ENCODE results near the gene ZBTB46. TPM values are rescaled to one million over a fixed set of nuclear protein-coding genes. Genes with fewer than 3 reads are reported as not detected.

ZBTB46 gene
- polyA plus RNA-seq, 3 donors, result 13.6 to 16.0 (median 14.5) TPM

DNA sequence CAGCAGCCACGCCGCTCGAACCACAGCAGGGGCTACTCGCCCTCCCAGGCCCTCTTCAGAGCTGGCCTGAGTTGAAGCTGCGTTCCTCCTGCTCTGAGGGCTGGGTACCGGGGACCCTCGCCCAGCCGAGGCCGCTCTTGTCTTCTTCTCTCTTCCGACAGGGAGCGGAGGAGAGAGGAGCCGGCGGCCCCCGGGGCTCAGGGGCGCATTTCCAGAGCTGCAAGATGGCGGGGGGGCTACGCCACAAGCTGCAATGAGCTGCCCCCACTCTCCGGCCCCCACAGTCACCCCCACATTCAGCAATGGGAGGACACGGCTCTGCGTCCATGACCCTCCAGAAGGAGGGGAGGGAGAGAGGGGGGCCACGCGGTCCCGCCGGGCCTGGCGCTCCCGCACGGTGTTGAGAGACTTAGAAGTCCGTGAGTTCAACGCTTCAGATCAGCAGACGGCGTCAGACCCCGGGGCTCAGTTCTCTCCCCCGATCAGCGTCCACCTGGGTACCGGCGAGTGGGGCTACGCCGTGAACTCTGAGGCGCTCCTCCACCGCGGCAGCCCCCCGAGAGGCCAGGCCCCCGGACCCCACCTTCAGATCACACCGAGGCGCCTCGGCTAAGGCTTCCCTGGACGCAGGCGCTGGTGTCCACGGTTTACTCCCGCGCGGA lies 59.9 kb downstream of the ZBTB46 start:
- DNase-seq (ENCODE audit: low read depth in 3 of 3, low spot score in 2 of 3), result no peak

DNA sequence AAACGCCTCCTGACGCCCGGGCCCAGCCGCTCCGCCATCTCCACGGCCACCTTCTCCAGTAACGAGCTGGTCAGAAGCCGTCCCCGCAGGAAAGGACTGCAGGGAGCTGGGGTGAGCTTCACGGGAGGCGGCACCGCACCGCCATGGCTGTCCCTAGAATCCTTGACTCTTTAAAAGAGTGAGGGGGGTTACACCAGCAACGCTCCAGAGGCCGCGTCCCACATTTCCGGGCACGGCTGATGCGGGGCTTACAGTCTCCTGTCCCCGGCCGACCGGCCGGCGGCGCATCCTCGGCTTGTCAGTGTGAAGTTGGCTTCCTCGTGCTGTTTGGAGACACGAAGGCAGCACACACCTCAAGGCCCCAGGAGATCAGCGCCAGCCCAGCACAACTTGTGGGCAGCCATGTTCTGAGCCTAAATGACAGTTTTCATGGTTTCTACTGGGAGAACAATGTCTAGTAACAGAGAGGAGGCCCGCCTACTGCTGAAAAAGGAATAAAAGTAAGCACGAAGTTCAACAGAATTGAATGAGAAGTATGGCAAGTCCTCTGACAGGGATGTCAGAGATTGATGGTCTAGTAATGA lies 61.1 kb downstream of the ZBTB46 start:
- no peak for DNase-seq (ENCODE audit: low read depth in 3 of 3, low spot score in 2 of 3)

DNA sequence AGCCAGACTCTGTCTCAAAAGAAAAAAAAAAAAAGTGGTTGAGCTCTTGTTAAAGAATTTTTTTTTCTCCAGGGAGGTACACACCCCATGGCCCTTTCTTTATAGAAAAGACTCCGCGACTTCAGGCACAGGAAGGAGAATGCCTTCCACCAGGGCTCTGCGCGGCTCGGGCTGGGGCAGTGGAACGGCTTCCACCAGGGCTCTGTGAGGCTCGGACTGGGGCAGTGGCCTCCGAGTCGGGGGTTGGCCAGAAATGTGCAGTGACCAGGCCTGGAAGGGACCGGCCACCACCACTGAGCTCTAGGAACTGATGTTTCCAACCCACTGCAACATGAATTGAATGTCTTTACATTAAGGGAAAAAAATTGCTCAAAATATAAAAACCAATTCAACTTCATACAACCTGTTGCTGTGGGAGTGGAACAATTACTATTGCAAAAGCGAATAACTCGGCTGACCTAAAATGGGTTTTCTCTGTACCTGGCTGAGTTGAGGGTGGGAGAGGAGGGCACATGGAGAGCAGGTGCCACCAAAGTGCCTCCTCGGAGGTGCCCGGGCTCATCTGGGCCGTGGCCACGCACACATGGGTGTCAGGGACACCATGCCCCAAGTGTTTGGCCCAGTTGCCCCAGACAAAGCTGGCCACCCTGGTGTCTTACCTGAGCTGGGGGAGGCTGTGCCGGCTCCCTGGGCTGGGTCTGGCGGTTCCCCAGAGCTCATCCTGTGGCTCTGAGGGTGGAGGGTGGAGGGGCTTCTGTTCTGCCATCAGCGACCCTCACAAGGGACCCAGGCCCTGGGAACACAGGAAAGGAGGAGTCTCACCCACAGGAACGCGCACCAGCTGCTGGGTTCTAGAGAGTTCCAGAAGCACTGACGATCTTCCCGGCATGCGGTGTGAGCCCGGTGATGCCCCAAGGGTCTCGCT lies 62.2 kb downstream of the ZBTB46 start:
- no peak for DNase-seq (ENCODE audit: low read depth in 3 of 3, low spot score in 2 of 3)

DNA sequence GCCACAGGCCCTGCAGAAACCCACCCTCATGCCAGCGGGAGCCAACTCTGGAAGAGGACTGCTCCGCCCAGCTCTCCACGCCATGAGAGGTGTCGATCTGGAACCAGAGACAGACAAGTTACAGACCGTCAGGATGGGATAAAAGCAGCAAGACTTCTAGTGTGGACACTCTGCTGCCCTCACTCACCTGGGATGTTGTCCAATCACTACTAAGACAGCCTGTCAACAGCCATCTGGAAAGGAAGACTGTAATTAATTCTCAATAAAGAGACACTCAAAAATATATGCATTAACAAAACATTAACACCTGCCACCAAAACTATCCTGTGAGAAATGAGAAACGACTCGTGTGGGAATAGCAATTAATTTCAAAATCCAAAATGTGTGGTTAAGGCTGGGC lies 63.2 kb downstream of the ZBTB46 start:
- no peak for DNase-seq (ENCODE audit: low read depth in 3 of 3, low spot score in 2 of 3)

DNA sequence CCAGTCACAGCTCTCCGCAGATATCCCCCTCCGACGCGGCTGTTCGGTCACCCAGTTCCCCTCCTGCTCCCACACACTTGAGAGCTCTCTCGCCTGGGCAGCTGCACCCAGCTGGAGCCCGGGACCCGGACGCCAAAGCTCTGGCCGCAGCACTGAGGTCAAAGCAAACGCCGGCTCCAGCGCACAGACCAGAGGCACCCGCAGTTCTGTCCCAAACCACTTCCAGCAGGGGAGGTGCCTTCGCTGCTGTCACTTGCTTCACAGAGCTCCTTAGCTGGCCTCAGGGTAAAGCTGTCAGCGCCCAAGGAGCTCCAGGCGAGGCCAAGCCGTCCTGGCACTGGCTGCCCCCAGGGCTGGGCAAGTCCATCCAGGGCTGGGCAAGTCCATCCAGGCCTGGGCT lies 63.6 kb downstream of the ZBTB46 start:
- no peak for DNase-seq (ENCODE audit: low read depth in 3 of 3, low spot score in 2 of 3)

DNA sequence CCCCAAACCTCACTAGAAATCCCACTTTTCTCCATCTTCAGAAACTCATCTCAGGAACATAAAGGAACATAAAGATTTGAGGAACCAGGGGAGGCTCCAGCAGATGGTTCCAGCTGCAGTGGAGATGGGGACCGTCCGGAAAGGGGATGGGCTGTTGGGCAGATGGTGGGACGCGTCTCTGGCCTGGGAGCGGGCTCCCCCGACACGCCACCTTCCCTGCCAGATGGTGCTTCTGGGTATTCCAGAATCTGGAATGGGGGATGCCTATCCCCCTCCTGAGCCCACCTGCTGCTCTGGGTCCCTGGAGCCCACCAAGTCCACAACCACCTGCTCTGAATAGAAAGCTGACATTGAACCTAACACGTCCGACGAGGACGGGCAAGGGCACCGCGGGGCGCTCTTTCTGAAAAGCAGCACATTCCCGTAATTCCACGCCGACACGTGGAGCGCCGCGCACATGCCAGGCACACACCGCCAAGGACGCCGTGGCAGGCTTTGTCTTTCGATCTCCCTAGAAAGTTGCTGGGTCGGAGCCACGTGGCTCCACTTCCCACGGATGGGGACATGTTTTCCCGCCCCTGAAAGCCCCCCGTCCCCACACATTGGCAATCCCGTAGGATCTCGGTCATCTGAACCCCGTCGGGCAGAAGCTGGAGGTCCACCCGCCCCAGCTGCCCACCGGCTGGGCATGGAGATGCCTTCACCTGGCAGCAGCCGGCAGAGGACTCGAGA lies 64.2 kb downstream of the ZBTB46 start:
- DNase-seq (ENCODE audit: low read depth in 3 of 3, low spot score in 2 of 3), result no peak

DNA sequence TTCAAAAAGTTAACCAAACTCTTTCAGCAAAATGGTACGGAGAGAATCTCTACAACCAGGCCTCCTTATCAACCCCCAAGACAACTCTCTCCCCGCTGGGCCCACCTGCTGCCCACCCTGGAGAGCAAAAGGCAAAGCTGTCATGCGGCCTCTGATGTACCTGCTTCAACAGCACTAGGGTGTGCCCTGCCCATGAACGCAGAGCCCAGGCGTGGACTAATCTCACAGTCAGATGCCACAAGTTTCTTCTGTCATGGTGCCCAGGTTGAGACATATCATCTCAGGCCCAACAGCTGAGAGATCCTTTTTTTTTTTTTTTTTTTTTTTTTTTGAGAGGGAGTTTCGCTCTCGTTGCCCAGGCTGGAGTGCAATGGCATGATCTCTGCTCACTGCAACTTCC lies 65.2 kb downstream of the ZBTB46 start:
- DNase-seq (ENCODE audit: low read depth in 3 of 3, low spot score in 2 of 3), result no peak

DNA sequence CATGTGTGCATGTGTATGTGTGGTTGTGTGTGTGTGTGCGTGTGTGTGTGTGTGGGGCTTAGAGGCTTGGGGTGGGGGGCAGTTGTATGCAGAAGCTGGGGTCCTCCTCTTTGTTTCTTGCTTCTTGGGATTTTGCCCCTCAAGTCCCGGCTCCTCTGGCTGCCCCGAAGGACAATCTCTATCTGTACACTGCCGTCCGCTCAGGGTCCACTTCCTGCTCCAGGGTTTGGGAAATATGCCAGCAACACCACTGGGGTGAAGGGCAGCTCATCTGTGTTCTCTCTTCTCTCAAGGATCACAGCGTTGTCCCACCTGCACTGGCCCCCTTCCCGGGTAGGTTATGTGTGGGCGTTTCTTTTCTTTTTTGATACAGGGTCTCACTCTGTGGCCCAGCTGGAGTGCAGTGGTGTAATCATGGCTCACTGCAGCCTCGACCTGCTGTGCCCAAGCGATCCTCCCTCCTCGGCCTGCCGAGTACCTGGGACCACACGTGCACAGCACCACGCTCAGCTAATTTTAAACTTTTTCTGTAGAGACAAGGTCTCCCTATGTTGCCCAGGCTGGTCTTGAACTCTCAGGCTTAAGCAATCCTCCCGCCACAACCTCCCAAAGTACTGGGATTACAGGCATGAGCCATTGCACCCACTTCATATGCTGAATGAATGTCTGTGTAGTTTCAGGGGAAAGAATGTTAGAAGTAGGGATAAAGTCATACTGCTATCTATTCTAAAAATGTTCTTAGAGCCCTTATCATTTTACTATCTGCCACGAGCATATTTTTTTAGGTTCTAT lies 65.8 kb downstream of the ZBTB46 start:
- DNase-seq (ENCODE audit: low read depth in 3 of 3, low spot score in 2 of 3), result no peak

DNA sequence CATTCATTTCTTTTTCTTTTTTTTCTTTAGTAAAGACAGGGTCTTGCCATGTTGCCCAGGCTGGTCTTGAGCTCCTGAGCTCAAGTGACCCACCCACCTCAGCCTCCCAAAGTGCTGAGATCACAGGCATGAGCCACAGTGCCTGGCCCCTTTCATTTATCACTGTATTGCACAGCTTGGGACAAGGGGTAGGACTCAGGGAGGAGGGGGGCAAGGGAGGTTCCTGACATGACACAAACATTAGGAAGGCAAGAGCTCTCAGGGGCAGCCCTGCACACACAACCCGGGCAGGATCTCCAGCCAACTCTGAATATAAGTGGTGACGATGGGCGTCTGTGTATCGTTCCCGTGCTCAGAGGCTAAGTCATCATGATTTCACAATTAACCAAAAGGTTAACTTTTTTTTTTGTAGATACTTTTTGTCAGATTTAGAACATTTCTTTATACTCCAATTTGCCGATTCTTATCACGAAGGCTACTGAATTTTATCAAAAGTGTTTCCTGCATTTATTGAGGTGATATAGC lies 71.6 kb downstream of the ZBTB46 start:
- DNase-seq (ENCODE audit: low read depth in 3 of 3, low spot score in 2 of 3), result no peak

DNA sequence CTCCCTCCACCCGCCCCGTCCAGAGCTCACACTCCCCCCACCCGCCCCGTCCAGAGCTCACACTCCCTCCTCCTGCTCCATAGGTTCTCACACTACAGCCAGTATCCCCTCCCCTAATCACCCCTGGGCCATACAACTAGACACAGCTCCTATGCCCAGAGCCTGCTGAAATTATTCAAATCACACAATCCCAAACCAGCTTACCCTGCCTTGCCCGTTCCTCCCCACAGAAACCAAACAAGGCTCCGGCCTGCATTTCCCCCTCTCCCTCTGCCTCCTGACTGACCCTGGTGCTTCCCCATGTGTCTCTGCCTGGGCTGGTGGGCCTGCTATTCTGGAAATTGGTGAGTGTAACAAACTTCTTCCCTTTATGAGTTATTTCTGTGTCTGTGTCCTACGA lies 72.9 kb downstream of the ZBTB46 start:
- DNase-seq (ENCODE audit: low read depth in 3 of 3, low spot score in 2 of 3), result no peak

DNA sequence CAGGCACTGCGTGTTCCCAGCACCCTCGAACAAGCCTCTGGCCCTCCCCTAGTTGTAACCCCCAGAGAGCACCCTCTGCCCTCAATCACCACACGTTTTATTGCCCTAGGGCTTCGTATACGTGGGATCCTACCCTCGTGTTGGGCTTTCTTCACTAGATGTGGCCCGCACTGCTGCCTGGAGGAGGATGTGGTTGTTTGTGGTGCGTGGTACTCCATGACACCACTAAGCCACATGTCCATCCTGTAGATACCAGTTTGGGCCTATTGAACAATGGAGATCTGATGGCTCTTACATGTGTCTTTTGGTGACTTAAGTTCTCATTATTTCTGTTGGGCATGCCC lies 74.4 kb downstream of the ZBTB46 start:
- no peak for DNase-seq (ENCODE audit: low read depth in 3 of 3, low spot score in 2 of 3)

DNA sequence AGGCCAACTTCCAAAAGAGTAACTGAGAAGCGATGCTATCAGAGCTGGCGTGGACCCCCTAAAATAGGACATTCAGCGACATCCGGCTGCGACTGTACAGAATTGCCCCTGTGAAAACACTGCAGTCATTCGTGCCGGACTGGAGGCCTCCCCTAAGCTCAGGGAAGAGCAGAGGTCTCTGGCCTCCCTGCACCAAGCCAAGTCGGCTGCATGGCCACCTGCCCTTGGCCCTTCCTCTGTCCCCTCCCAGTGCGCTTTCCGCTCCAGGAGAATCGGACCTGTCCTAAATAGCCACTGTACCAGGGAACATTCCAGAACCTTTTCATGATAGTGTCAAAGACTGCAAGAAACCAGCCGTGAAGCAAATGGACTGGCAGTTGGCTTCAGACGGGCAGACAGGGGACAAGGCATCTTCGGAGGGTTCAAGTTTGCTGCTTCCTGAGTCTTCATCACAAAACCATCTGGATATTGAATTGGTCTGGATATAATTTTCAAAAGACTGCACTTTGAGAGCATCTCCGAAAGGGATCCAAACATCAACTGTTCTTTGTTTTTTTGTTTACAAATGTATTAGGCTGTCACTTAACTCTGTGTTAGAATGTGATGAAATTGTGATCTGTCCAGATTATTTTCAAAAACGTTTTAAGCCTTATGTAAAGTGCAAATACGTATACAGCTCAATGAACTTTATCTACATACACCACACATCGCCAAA lies 75.0 kb downstream of the ZBTB46 start:
- DNase-seq (ENCODE audit: low read depth in 3 of 3, low spot score in 2 of 3), result no peak

DNA sequence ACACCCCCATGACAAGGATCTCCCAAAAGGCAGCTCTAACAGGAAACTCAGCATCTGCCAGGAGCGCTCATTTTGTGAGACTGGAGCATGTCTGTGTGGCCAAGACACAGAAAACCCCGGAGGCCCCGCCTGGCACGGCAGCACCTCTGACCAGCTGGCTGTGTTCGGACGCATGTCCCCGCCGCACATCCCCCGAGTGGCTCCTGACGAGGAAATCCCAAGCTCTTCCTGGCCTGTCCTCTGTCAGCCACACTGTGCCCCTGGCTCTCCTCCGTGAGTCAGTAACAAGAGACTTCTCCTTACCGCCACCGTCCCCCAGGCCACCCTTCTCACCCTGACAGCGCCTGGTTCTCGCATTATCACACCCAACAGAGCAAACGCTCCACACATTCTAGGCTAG lies 77.1 kb downstream of the ZBTB46 start:
- no peak for DNase-seq (ENCODE audit: low read depth in 3 of 3, low spot score in 2 of 3)

DNA sequence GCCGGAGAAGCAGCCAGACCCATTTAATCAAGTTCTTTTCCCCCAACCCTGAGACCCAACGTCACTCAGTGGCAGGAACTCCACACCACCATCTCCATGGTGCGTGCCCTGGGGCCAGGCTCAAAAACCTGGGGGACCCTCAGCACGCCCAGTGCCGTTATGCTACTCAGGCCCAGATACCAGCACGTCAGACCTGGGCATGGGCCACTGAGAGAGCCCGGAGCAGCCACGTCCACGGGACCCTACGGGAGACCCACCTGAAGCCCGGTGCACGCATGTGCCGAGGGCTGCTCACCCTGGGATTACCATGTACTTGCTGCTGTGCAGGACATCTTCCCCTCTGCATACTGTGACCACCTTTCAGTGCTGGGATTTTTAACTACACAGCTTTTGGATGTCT lies 77.7 kb downstream of the ZBTB46 start:
- no peak for DNase-seq (ENCODE audit: low read depth in 3 of 3, low spot score in 2 of 3)

DNA sequence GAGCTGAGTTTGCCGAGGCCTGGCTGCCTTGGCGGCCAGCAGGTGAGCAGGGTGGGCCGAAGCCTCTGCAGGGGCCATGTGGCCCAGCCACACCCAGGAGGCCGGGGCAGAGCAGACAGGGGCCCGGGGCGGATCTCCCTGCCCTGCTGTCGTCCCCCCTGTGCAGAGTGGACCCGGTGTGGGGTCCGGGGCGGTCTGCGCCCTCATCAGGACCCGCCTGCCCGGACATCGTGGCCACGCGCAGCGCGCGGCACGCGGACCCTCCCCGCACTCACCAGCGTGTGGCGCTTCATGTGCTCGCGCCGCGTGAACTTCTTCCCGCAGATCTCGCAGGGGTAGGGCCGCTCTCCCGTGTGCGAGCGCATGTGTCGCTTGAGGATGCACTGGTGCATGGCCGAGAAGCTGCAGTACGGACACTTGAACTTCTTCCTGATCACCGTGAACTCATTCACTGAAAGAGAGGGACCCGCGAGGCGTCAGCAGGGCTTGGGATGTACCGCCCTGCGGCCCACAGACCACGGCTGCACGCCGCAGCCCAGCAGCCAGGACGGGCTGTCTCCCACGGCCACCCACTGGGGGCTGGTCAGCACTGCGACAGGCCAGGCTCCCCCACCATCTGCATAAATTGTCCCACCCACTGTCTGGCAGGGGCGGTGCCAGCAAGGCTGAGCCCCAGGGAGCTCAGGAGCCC lies 78.5 kb downstream of the ZBTB46 start:
- DNase-seq (ENCODE audit: low read depth in 3 of 3, low spot score in 2 of 3), result no peak

DNA sequence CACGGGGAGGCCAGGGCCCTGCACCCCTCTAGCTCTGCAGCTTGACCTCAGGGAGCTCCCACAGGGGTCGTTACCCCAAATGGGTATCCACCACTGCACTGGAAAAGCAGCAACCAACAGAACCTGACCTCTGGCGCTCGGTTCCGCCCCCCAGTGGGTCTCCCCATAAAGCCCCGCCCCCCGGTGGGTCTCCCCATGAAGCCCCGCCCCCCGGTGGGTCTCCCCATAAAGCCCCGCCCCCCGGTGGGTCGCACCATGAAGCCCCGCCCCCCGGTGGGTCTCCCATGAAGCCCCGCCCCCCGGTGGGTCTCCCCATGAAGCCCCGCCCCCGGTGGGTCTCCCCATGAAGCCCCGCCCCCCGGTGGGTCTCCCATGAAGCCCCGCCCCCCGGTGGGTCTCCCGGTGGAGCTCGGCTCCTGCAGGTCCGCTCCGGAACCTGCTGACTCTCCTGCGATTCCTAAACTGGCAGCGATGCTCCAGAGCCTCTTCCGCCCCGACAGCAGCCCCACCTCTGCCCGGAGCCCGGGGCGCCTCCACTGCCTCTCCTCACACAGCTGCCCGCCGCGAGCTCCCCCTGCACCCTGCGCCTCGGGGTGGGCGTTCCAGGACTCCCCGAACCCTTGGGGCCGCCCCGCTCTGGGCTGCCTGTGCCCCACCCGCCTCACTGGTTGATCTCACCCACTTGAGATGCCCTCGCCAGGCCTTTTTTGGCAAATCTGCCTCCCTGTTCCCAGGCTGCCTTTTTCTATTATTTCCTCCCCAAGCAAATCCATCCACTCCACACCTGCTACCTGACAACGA lies 79.4 kb downstream of the ZBTB46 start:
- no peak for DNase-seq (ENCODE audit: low read depth in 3 of 3, low spot score in 2 of 3)

DNA sequence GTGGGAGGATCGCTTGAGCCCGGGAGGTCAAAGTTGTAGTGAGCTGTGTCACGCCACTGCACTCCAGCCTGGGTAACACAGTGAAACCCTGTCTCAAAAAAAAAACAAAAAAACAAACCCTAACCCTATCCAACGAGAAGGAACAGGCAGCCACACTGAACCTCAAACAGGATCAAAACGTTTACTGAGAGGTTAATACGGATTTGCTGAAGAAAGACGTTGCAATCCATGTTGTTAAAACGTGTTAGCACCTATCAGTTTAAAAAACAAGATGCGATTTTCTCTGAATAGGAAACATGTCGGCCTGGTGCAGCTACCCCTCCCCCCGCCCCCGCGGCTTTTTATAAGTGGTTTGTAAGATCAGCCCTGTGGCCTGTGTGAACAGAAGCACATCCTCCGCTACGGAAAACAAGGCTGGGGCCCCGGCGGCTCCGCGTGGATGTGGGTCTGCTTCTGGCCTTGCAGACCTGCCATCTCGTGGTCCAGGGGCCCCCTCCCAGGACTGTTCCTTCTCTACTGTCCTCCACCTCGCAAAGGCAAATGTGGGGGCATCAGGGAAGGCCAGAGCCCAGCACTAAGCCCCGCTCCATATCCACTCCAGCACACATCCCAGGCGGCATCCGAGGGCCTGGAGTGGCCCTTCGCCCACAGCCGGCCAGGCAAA lies 80.1 kb downstream of the ZBTB46 start:
- DNase-seq (ENCODE audit: low read depth in 3 of 3, low spot score in 2 of 3), result no peak

All from right renal cortex interstitium (tissue), 3 donors.